Ovary (tissue), 3 donors: ENCODE measurements around the gene TTLL11.

Experiments
- CTCF ChIP-seq, 3 donors: fragments of 450-650 bp in 2 of 3; fragments of 200-600 bp in 1 of 3; IDR thresholded peaks; one replicate each; pipeline versions ENCODE4 v1.5.1 to v1.8.0; 2016 to 2022; ENCODE audit warnings: antibody characterized with exemption in 3 of 3, mild to moderate bottlenecking in 1 of 3
- EP300 ChIP-seq: sonication (generic); formaldehyde crosslinking; IDR thresholded peaks from one replicate; pipeline ENCODE4 v1.6.1; 2017; ENCODE audit warnings: antibody characterized with exemption
- POLR2A ChIP-seq: fragments of 450-650 bp; IDR thresholded peaks from one replicate; pipeline ENCODE4 v1.6.1; 2017; ENCODE audit warnings: antibody characterized with exemption, mild to moderate bottlenecking, moderate library complexity
- donor health status: DM: no; HTN: no; CAD: no.

DNA sequence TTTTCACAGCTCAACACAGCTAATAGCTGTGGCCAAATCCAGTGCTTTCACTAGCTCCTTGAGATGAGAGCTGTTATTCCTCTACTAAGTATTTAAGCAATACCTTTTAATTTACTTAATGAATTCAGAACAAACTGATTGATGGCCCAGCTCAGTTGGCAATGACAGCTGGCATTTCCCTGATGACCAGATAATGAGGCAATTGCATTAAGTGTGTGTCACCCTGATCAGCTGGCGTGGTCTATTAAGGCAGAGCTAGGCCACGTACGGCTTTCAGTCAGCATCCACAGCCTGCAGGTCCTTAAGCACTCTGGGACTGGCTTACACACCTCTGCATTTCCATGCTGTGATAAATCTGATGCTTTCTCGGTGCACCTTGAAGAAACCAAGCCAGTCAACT, 34.4 kb downstream of the TTLL11 start:
- TF ChIP-seq CTCF (IDR thresholded peaks at IDR 0.05), result no peak
- no peak for TF ChIP-seq EP300
- TF ChIP-seq POLR2A, result no peak
